ENCODE results near the gene PPP1R26.

GRCh38 chr9:135443797-135444425 lies 35.7 kb upstream of the PPP1R26 start:
- no peak for TF ChIP-seq CTCF (IDR thresholded peaks at IDR 0.05)
- no peak for TF ChIP-seq POLR2AphosphoS5 (IDR thresholded peaks at IDR 0.05)
- no peak for TF ChIP-seq EP300 (IDR thresholded peaks at IDR 0.05)

Measured in stomach (tissue), 4 donors.